HG03097 (cell line): ENCODE results near the gene FIZ1.
A peak's percentile ranks its signal among the peaks of the same experiment; 100 is the strongest.
"Not testable (repeated sequence)": the region's sequence is repeated elsewhere in the genome, so short reads cannot be mapped to it uniquely, and the experiment has no call there.

Experiments
- ATAC-seq: cut with Tn5 transposase; IDR thresholded peaks from one replicate; pipeline ENCODE4 v1.9.1; 2021; ENCODE audit not compliant: unreplicated experiment, low FRiP score

Gene FIZ1

GRCh38 chr19:55598034-55598433 is 1.3 kb downstream of the FIZ1 start:
- no peak for ATAC-seq

DNA sequence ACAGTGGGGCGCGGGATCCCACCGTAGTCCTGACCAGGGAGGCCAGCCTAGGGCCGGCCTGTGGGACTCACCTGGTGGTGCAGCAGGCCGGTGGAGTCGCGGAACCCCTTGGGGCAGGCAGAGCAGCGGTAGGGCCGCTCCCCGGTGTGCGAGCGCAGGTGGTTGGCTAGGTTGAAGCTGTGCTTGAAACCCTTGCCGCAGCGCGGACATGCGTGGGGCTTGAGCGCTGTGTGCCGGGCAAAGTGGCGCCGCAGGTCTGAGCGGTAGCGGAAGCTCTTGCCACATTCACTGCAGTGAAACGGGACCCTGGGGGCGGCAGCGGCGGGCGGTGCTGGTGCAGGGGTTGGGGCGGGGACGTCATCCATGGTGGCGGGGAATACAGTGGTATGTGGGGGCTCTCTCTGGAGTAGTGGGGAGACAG is 1.8 kb downstream of the FIZ1 start:
- no peak for ATAC-seq

- ATAC-seq: no peak
Observed at GRCh38 chr19:55596304-55596703, 3.0 kb downstream of the FIZ1 start.

GRCh38 chr19:55594996-55595545 is 4.2 kb downstream of the FIZ1 start:
- no peak for ATAC-seq

DNA sequence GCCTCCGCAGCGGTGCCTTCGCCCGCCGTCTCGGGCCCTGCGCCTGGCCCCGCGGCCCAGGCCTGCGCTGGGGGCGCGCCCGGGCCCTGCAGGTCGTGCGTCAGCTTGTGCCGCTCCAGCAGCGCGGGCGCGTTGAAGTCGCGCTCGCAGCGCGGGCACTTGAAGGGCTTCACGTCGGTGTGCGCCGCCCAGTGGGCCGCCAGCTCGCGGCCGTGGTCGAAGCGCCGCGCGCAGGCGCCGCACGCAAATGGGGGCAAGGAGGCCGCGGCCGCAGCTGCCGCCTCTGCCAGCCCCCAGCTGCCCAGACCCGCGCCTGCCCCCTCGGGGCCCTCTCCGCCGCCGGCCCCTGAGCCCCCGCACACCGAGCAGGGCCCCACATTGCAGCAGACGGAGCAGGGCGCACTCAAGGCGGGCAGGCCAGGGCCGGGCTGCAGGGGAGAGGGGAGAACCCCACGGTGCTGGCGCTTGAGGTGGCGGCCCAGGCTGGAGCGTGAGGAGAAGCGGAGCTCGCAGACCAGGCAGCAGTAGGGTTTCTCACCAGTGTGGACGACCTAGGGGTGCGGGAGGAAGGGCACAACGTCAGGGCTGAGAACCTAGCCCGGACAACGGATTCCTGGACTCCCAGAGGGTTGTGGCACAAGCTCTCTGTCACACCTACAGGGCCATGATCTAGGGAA is 6.1 kb downstream of the FIZ1 start:
- no peak for ATAC-seq

GRCh38 chr19:55592391-55593090 is 6.8 kb downstream of the FIZ1 start:
- ATAC-seq: no peak

- ATAC-seq: no peak
Observed at GRCh38 chr19:55591555-55591954, 7.8 kb downstream of the FIZ1 start.

GRCh38 chr19:55590617-55591016 is 8.7 kb downstream of the FIZ1 start:
- no peak for ATAC-seq

GRCh38 chr19:55590109-55590508 is 9.2 kb downstream of the FIZ1 start:
- no peak for ATAC-seq

DNA sequence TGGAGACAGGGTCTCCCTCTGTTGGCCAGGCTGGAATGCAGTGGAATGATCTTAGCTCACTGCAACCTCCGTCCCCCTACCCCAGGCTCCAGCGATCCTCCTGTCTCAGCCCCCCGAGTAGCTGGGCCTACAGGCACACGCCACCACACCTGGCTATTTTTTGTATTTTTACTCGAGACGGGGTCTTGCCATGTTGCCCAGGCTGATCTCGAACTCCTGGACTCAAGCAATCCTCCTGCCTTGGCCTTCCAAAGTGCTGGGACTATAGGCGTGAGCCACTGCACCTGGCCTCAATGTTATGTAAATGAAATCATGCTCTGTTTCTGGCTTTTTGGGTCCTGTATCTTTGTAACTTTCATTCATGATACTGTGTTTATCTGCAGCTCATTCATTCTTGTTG is 10.6 kb downstream of the FIZ1 start:
- no peak for ATAC-seq

DNA sequence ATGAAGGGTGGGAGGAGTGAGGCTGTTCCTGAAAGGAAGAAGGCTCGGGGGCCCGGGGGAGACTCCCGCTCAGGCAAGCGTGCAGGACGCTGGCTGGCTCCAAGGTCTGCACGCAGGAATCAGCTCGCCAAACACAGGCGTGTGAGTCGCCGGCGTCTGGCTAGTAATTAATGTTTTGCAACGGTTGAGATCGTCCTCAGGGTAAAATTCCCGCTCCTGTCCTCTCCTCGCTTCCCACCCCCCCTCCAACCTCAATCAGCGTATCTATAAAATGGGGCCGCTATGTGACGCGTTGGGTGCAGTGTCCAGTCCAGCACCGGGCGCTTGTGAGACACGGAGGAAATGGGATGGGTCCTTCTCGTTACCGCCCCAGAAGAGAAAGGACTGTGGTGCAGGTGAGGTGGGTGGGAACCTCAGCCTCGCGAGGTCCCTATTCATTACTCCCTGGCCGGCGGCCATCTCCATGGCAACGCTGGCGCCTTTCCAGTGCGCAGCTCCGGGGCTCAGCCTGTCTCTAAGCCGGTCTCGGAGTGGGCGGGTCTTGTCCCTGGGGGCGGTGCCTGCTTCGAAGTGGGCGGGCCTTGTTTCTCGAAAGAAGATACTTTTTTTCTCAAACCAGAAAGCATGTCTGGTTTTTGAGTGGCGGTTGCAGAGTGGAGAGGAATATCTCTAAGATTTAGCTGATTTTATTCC is 12.2 kb downstream of the FIZ1 start:
- ATAC-seq: peak; percentile 87

DNA sequence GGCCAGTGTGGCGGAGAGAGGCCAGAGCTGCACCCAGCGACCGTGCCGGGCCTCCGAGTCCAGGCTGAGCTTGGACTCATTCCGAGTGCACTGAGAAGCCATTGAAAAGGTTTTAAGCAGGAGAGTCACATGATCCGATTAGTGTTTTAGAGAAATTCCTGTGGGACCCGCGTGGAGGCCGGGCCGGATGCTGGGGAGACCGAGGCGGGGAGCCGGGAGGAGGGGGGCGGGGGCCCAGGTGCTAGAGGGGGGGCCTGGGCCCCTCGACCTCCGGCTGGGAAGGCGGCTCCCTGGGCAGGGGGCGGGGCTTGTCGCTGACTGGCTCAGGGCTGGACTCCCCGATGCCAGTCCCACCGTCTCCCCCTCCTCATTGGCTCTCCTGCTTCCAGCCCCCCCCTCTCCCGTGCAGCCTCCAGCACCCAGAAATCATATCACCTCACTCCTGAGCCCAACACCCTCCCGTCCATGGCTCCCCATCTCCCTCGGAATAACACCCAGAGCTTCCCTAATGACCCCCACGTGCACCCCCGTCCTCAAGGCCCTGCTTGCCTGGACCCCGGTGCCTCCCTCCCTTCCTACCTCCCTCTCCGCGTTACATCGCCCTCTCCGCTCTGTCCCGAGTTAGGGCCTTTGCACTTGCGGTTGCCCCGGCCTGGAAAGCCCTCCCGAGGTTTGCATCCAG is 13.5 kb downstream of the FIZ1 start:
- no peak for ATAC-seq

- ATAC-seq: no peak
Observed at GRCh38 chr19:55584871-55585270, 14.4 kb downstream of the FIZ1 start.

- not testable (repeated sequence) for ATAC-seq
Observed at GRCh38 chr19:55583897-55584296, 15.4 kb downstream of the FIZ1 start.

DNA sequence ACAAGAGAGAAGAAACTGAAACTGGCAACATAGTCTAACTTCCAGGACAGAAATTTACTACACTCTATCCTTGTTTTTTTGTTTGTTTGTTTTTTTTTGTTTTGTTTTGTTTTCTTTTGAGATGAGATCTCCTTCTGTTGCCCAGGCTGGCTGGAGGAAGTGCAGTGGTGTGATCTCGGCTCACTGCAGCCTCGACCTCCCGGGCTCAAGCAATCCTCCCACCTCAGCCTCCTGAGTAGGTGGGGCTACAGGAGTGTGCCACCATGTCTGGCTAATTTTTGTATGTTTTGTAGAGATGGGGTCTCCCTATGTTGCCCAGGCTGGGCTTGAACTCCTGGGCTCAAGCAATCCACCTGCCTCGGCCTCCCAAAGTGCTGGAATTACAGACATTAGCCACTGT is 17.0 kb downstream of the FIZ1 start:
- not testable (repeated sequence) for ATAC-seq

DNA sequence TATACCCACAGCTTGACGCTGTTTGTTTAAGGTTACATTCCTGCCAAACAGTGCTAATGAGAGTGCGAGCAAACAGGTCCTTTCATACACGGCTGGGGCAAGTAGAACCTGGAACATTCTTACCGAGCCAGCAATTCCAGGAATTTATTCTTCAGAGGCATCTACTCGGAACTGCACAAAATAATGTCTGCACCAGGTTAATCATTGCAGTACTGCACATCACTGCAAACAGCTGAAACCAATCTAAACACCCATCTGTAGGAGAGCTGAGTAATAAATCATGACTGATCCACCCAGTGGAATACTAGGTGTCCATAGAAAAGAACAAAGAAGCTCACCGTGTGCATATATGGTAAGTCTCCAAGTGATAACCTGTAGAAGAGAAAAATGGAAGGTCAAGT is 17.5 kb downstream of the FIZ1 start:
- ATAC-seq: no peak

GRCh38 chr19:55581145-55581822 is 18.0 kb downstream of the FIZ1 start:
- ATAC-seq: no peak

DNA sequence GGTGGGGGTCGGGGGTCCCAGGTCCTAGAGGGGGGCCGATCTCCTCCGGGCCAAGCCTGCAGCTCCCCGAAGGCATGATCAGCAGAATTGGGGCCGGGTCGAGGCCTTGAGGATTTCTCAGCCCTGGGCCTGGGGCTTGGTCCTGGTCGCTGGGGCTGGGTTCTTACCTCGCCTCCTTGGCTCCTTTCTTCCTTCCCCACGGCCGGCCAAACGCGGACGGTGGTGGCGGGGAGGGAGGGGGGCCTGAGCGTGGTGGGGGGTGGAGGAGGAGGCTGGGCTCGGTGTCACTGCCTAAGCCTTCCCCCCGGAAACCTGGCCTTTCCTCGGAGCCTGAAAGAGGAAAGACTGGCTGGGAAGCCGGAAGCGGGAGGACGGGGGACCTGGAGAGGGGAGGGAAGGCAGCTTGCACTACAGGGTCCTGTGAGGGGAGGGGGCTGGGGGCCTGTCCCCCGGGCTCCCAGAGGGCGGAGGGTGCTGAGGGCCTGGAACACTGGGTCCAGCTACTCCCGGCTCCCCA is 18.6 kb downstream of the FIZ1 start, which contains the start of gene ZNF579:
ZNF579 (minus strand) TSS at position 221 of the 517 bp plus-strand sequence. CDS start 1,209 bp downstream, outside the sequence.
- no peak for ATAC-seq

GRCh38 chr19:55579766-55580621 is 19.3 kb downstream of the FIZ1 start:
- no peak for ATAC-seq
